Iris pigment epithelial cell (primary cell): Measurements from ENCODE around the gene AEBP1.

Experiments
- DNase-seq: peaks from one replicate; pipeline ENCODE4 v3.0.0-alpha.2; 2011; ENCODE audit warnings: low read depth

The AEBP1 gene

GRCh38 chr7:44067064-44067951, 36.8 kb upstream of the AEBP1 start:
- no peak for DNase-seq

GRCh38 chr7:44068054-44068453, 36.1 kb upstream of the AEBP1 start:
- DNase-seq: no peak

GRCh38 chr7:44071726-44072363, 32.3 kb upstream of the AEBP1 start:
- no peak for DNase-seq

DNA sequence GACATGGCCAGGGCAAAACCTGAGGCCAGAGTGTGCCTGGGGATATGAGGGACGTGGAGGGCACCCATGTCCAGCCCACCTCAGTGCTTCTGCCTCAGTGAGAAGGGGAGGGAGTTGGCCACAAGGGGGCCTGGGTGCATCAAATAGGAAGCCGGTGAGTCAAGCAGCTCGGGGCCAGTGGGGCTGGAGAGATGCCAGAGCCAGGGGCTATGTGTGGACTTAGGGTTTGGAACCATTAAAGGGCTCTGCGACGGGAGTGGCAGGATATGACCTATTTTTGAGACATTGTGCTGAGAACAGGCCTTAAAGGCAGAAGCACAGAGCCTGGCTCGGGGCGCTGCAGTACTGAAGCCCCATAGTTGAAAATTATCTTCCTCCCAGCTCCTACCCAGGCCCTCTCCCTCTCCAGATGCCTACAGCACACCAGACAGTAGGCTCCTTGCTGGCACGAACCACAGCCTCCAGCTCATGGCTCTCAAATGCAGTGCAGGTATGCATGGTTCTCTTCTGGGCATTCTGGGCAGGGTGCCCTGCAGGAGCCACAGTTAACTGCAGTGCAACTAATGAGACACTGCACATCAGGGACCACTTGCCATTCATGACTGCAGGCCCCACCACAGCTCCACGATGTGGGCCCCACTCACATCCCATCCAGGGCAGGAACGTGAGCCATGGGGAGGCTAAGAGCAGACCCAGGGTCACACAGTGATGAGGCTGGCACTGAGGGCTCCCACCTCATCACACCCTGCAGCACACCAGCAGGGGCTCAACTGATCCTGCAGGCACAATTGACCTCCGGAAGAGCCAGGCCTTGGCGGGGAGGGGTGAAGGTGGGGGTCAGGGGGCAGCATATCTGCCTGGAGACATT, 31.5 kb upstream of the AEBP1 start:
- DNase-seq: peak; percentile 85

- peak; percentile 79 for DNase-seq
These were observed 30.3 kb upstream of the AEBP1 start for GRCh38 chr7:44073664-44074348.

GRCh38 chr7:44074349-44074695, 29.8 kb upstream of the AEBP1 start:
- DNase-seq: no peak

- DNase-seq: no peak
These were observed 28.7 kb upstream of the AEBP1 start for GRCh38 chr7:44075296-44076075.

DNA sequence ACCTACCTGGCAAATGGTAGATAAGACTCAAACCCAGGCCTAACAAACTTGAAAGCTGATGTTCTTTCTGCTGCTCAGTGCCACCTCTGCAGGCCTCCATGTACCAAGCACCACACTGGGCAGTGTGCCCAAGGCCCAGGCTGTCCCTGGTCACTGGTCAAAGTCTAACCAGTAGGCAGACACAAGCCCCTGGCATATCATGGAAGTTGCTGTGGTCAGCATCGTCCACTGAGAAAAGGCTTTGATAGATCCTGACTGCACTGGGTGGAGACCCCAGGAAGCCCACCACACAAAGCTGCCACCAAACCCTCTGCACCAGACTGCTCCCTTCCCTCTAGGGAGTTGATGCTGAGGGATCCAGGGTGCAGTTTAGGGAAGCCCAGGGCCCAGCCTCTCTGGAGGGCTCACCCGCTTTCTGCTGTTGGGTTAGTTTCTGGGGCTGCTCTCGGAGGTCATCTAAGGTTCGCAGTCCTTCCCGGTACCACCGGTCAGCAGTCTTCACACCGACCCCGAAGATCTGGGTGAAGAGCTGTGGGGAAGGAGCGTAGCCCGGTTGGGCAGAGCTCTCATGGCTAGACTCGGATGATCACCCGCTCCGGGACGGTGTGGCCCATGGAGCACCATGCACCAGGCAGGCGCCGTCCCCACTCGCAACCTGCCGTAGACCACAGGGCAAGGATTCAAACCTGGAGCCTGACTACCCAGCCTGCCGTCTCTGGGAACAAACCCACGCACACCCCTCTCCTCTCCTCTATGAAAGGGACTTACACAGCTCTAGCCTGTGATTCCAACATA, 27.8 kb upstream of the AEBP1 start:
- DNase-seq: no peak

DNA sequence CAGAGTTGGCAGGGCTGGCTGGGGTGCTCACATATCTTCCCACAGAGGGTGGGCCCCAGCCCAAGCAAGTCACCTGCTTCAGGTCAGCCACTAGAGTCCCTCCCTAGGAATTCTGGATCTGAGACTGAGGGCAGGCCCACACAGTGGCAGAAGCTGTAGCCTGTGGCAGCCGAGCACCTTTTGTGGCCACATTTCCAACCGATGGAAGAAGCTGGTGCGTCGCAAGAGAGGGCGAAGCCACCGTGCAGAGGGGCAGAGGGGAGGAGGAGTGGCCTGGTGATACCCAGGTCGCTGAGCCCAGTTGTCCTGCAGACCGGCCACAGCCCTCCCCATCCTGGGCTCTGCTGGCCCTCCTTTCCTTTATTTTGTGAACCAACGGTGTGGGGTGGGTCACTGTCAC, 27.1 kb upstream of the AEBP1 start:
- no peak for DNase-seq

DNA sequence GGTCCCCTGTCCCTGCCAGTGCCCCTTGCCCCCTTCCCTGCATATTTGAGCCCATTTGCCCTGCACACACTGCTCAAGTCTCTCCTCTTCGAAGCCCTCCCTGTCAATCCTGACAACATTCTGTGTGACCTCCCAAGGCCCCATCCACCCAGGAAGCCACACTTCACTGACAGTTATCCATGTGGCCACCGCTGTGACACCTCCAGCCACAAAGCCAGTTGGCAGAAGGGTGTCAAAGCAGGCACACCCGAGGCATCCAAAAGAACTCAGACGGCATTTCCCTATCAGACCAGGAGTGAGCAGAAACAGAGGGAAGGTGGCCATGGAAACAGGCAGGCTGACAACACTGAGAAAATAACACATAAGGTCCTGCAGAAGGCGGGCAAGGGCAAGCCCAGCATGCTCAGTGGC, 26.5 kb upstream of the AEBP1 start:
- no peak for DNase-seq

DNA sequence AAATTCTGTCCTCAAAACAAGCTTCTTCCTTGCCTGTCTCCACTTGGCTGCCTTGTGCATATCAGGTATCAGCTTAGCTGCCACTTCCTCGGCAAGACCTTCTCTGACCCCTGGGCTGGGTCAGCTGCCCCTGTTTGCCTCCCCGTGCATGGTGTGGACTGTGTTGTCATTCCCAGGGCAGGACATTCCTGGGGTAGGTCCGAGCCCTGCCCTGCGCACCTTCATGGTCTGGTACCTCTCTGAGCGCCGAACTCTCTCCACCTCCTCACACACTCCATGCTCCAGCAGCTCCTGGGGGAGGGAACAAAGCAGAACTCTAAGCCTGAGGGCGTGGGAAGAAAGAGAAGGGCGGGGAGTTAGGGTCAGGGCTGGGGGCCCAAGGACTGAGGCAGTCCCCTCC, 25.6 kb upstream of the AEBP1 start:
- DNase-seq: no peak

DNA sequence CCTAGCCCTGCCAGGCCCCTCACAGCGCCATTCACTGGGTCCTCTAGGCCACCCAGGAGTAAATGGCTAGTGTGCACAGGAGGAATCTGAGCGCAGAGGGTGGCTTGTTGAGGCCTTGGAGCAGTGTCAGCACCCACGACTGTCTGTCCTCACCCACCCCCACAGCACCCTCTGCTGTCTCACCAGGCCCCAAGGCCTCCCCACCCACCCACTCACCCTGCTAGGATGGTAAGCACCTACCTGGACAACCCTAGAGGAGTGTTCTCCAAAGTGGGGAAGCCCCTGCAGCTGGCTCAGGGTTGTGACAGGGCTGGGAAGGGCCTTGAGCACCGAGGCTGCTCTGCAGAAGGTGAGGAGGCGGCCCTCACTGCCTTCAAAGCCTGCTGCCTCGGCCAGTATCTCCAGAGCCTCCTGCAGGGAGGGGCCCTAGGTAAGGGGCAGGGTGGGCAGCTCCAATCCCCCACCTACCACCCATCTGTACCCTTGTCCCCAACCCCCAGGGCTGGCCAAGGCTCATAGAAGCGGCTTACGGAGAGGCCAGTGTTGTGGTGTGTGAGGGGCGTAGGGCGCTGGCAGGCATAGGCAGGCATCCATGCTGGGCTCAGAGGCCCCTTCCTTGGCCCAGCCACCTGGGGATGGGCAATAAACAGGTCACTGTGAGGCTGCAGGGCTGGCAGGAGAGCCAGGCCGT, 24.7 kb upstream of the AEBP1 start:
- DNase-seq: no peak

GRCh38 chr7:44080118-44080517, 24.0 kb upstream of the AEBP1 start:
- no peak for DNase-seq

- DNase-seq: no peak
These were observed 23.4 kb upstream of the AEBP1 start for GRCh38 chr7:44080686-44081265.

DNA sequence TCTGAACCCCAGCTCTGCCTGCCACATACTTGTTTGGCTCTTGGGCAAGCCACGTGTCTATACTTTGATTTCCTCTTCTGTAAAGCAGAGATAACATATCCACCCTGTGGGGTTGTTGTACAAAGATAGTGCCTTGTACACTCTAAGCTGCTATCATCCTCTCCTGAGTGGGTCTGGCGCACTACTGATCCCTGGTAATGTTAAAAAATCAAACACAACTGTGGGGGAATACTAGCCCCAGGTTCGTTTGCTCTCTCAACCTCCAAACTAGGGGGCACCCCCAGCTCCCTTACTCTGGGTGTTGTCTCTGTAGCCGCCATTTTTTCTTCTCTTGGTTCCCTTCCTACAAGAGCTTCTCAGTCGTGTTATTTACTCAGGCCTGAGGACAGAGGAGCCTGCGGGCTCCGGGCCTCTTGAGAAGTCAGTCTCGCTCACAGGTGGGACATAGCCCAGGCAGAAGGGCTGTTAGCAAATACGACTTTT, 22.8 kb upstream of the AEBP1 start:
- no peak for DNase-seq

DNA sequence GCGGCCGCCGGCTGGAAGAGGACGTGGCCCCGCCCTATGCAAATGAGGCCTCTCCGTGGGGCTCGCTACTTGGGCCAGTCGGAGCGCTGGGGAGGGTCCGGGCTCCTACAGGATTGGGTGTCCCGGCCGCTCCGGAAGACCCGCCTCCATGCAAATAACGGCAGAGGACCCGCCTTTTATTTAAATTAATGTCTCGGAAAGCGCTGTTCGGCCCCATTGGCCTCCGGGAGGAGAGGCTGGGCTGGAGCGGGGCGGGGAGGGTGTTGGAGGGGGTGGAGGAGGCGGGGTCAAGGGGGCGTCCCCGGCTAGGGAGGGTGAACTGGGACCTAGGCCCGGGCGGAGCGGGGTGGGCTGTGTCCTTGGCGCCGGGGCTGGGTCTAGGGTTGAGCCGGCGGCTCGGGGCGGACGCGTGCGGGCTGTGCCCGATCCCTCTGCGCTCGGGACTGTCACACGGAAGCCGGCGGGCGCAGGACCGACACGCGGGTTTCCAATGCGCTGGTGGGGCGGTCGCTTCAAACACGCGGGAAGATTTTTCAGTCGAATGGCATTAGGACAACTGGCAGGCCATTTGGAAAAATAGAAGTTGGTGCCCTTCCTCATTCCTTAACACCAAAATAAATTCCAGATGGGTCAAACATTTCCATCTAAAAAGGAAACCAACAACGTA, 21.5 kb upstream of the AEBP1 start:
- peak; percentile 99 for DNase-seq

DNA sequence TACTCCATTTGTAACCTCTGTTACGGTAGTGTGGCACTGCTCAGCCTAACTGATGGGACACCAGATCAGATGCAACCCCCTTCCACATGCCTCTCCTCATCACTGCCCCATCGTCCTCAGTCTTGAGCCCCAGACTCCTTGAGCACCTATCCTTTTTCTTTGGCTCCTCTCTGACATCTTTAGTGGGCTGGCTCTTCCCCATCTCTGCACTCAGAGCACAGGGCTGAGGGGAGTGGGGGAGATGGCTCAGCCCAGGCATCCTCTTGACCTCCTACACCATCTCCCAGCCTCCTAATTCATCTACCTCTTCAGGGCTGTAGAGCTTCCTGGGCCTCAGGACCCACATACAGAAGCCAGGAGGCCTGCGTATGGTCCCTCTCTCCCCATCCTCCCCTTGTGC, 20.3 kb upstream of the AEBP1 start:
- no peak for DNase-seq

GRCh38 chr7:44084701-44085100, 19.4 kb upstream of the AEBP1 start:
- DNase-seq: peak; percentile 55

DNA sequence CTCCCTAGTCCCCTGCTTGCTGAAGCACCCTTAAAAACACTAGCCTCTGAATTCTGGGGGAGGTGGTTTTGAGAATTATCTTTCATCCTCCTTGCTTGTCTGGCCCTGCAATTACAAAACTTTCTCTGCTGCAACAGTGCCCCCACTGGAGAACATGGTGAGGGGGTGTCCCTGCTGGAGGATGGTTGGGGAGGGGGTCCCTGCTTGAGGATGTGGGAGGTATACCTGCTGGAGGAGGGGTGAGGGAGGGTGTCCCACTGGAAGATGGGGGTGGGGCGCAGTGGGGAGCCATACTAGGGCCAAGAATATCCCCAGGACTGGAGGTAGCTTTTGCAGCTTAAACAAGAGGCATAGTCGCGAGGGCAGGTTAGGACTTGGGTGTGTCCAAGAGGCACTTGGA, 18.6 kb upstream of the AEBP1 start:
- DNase-seq: no peak
